NCI-H226 (cell line): ENCODE measurements around the gene FNBP1.
A peak's percentile ranks its signal among the peaks of the same experiment; 100 is the strongest.

ENCODE experiments used
- DNase-seq: peaks from one replicate; pipeline ENCODE4 v3.0.0-alpha.2; 2015

FNBP1 gene

GRCh38 chr9:129888293-129889121 is 154.5 kb downstream of the FNBP1 start:
- no peak for DNase-seq

GRCh38 chr9:129887334-129888292 is 155.4 kb downstream of the FNBP1 start:
- peak; percentile 27 for DNase-seq

GRCh38 chr9:129886226-129887174 is 156.5 kb downstream of the FNBP1 start:
- DNase-seq, result no peak

- DNase-seq, result peak; percentile 90
Measured at GRCh38 chr9:129885670-129886106, 157.3 kb downstream of the FNBP1 start.

GRCh38 chr9:129885018-129885669 is 157.8 kb downstream of the FNBP1 start:
- no peak for DNase-seq

- peak; percentile 72 for DNase-seq
Measured at GRCh38 chr9:129884220-129885017, 158.6 kb downstream of the FNBP1 start.

- DNase-seq, result no peak
Measured at GRCh38 chr9:129881547-129882324, 161.3 kb downstream of the FNBP1 start.

GRCh38 chr9:129880654-129881546 is 162.1 kb downstream of the FNBP1 start:
- DNase-seq, result no peak

GRCh38 chr9:129879991-129880653 is 162.9 kb downstream of the FNBP1 start:
- no peak for DNase-seq

GRCh38 chr9:129879103-129879699 is 163.8 kb downstream of the FNBP1 start:
- no peak for DNase-seq

- no peak for DNase-seq
Measured at GRCh38 chr9:129878291-129878690, 164.7 kb downstream of the FNBP1 start.

GRCh38 chr9:129876815-129877214 is 166.2 kb downstream of the FNBP1 start:
- DNase-seq, result no peak

- no peak for DNase-seq
Measured at GRCh38 chr9:129875687-129876395, 167.1 kb downstream of the FNBP1 start.

GRCh38 chr9:129875181-129875611 is 167.8 kb downstream of the FNBP1 start:
- DNase-seq, result no peak

GRCh38 chr9:129874261-129875101 is 168.5 kb downstream of the FNBP1 start:
- DNase-seq, result no peak

GRCh38 chr9:129873563-129874190 is 169.3 kb downstream of the FNBP1 start:
- DNase-seq, result no peak
